GM18858 (cell line): ENCODE results near the gene ASZ1.

ENCODE experiments used
- ATAC-seq: cut with Tn5 transposase; IDR thresholded peaks from one replicate; pipeline ENCODE4 v1.9.1; 2021; ENCODE audit not compliant: unreplicated experiment

Gene ASZ1

DNA sequence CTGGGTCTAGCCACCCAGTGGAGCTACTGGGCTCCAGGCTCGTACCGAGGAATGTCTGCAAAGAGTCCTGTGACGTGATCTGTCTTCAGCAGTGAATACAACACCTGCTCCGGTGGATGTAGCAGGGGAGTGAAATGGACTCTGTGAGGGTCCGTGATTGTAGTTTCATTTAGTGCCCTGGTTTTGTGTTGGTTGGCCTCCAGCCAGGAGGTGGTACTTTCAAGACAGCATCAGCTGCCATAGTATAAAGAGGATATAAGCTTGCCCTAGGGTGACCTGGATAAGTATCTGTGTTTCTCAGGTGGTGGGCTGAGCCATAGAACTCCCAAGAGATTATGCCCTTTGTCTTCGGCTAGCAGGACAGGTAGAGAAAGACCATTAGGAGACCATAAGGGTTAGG is 79.8 kb downstream of the ASZ1 start:
- no peak for ATAC-seq

DNA sequence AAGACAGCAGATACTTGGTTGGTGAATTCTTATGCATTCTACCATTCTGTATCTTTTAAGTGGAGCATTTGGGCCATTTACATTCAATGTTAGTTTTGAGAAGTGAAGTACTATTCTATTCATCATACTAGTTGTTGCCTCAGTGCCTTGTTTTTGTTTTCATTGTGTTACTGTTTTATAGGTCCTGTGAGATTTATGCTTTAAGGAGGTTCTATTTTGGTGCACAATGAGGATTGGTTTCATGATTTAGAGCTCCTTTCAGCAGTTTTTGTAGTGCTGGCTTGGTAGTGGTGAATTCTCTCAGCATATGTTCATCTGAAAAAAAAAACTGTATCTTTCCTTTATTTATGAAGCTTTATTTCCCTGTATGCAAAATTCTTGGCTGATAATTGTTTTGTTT is 81.1 kb downstream of the ASZ1 start:
- no peak for ATAC-seq

DNA sequence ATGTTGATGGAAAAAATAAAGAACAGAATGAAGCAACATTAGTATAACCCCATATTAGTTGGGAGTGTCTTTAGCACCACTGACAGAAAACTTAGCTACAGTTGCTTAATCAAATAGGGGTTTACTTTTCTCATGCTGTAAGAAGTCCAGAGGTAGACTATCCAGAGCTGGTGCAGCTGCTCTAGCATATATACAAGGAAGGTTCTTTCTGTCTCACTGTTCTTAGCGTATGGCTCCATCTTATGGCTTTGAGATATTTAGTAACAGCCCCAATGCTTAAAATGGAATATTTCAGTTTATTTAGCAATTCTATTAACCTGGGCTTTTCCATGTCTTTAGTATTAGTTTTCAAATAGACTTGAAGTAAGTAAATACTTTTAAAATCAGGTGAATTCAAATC is 89.3 kb downstream of the ASZ1 start:
- ATAC-seq: no peak

DNA sequence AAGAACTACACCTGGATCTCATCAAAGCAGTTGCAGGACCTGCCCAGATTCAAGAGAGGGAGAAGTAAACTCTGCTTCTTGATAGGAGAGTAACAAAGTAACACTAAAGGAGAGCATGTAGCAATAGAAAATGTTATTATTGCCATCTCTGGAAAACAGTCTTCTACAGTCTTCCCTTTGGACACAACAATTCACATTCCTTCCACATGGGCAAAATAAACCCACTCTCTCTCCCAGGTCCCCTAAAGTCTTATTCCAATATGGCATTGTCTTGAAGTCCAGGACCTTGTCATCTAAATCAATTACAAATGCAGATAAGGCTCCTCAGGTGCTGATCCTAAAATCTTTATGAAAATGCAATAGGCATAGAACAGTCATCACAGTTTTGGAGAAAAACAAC is 94.1 kb downstream of the ASZ1 start:
- ATAC-seq: no peak

DNA sequence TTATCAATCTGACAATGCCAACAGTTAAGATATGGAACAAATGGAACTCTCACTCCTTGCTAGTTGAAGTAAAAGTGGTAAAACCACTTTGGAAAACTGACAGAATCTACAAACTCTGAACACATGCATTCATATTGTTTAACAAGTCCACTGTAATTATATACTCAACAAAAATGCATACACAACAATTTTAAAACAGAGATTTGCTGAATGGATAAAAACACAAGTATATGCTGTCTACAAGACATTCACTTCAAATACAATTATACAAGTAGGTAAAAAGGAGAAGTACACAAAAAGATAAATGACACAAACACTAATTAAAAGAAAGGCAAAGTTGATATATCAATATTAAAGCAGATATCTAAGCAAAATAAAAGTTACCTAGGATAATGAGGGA is 95.3 kb downstream of the ASZ1 start:
- no peak for ATAC-seq

DNA sequence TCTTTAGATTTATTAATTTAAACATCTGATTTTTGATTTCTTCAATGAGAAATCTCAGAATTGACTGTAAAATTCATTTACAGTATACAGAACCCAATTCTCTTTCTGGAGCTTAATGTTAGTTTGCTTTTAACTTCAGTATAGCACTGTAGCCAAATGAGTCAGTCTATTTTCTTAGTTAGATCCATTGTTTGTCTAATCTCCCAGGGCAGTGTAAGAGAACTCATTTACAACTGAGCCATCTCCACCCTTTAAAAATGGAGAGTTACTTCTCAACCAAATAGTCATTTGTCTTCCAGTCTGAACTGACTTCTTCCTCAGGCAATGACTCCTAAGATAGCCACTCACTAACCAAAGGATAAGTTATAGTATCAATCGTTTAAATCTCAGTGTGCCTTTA is 101.5 kb downstream of the ASZ1 start:
- no peak for ATAC-seq

DNA sequence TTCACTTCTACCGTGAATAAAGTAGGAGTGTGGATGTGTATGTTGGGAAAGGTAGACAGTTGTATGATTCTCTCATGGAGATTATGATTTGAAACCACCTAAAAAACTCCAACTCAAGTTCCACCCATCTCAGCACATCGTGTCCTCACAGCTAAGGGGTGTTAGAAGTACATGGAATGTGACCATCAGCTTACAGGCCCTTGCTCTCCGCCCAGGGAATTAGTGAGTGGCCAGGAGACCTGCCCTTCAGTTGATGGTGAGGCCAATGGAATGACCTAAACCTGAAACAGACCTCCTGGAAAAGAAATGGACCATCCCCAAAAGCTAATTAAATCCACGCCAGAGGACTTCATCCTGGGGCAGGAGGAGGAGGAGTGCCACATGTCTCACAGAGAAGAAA is 102.3 kb downstream of the ASZ1 start:
- no peak for ATAC-seq

DNA sequence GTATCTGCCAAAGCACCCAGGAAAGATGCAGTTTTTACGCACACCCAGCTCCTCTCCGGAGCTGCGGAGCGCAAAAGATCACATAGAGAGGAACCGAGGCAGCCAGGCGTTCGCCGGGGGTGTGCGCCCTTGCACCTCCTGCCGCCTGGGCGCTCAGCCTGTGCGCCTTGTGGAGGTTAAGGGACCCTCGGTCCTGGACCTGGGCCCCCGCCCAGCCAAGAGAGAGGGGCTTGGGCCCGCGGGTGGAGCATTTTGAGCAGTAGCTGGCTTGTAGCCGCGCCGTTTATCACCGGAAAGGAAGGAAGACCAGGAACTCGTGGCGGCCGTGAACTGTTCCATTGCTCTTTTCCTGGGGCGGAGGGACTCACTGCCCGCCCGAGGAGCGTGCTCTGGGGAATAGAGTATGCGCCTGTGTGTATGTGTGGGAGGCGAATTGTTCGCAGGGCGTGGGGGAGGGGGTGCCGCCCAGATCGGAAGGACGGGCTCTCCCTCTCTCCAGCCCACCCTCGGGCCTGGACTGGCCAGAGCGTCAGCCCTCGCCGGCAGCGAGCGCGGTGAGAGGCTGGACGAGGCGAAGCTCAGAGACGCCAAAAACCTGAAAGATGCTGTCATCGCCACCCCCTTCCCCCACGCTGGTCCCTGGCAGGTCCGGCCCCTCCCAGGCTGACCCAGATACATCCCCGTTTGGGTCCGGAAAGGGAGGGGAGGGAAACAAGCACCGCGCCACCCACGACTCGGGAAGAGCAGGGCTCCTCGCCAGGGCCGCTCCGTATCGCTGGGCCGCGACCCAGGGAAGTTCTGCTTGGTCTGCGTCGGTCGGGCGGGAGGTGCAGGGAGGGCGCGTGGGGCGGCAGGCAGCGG is 103.2 kb downstream of the ASZ1 start:
- no peak for ATAC-seq

DNA sequence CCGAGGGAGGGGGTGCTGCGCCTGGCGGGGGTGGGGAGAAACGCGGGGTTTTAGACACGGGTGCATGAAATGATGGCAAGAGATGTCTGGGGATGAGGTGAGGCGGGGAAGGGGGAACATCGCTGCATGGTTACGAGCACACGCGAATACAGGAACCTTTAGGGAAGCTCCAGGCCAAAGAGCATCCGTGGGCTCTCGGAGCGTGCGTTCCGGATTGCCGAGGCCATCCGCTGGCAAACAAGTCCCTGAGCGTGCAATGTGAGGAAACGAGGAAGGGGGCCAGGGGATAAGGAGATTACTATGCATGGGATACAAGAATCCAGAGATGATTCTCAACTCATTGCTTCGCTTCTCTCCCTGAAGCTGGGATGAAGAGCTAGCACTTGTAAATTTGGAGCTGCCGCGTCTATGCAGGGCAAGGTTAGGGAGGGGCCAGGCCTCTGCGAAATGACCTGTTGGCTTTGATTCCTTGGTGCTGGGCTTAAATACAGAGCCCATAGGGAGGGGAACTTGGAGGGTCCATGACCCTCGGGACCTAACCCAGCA is 103.9 kb downstream of the ASZ1 start:
- no peak for ATAC-seq

DNA sequence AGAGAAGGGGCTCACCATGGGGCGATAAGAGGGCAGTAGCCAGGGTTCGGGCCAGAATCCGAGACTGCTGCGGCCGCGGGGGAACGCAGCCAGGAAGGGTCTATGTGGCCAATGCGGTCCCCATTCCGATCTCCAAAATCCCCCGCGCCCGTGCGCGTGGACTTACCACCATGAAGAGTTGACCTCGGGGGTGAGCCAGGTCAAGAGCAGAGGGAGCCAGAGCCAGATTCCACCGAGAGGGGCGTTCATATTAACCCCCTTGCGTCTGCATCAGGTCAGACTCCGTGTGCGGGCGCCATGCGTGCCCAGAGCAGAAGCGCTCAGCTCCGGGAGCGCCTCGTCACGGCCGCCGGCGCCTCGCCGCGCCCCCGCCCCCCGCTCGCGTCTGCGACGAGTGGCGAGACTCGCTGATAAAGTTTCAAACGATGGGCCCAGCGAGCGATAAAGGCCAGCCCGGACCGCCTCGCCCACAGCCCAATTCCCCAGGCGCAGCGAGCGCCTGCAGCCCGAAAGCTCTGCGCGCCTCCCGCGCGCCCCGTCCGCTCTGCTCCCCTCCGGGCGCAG is 104.5 kb downstream of the ASZ1 start, which contains the start of gene WNT2:
TSS of gene WNT2 (minus strand) at position 318 of the 564 bp plus-strand sequence. CDS start at position 249, 69 bp downstream.
- ATAC-seq: no peak

DNA sequence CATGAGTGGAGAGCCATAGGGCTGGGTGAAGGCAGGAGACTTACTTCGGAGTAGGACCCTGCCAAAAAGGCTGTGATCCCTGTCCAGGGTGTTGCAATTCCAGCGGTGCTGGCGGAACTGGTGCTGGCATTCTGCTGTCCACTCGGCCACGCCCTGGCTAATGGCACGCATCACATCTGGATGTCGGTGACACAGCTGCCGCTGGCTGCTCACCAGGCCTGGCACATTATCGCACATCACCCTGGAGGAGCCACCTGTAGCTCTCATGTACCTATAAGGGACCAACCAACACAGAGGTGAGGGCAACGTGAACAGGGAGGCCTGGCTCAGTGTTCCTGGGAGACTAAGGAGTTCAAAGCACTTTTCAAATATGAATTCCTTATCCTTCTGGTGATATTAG is 106.8 kb downstream of the ASZ1 start:
- no peak for ATAC-seq

DNA sequence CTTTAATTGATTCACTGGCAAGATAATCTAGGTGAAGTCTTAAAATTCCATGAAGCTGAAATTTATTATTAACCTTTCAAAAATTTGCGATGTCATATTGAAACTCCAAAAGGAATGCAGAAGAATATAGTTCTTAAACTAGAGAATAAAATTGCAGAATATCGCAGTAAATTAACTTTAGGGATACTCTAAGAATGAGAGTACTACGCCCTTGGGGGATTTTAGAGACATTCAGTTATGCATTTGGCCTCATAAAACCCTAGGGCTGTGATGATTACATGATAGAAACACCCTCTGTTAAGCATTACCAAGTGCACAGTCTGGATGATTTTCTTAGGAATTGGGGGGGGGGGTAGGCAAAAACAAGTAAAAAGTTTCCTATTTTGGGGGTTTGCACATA is 108.1 kb downstream of the ASZ1 start:
- ATAC-seq: no peak

DNA sequence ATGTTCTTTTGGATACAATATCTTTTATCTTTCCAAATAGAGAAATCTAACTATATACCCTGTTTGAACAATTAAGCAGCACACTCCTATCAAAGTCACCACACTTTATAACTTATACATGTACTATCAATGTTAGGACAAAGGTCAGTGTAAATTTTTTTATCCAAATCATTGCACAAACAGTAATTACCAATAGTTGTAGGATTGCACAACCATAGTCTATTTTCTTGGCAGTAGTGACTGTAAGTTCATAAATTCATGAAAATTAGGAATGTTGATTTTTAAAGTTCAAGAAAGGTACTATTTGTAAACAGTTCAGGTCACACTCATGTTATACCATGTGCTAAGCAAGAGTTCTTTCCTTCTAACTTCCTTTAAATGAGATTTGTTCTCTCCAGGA is 113.7 kb downstream of the ASZ1 start:
- no peak for ATAC-seq
